Measurements from ENCODE around the gene CNIH3. TPM values are rescaled to one million over a fixed set of nuclear protein-coding genes. Genes with fewer than 3 reads are reported as not detected.

CNIH3 gene
- total RNA-seq, 2 experiments from 2014 or later: 1.8 to 2.5 TPM

- H3K27ac ChIP-seq (ENCODE audit: low read depth in 1 of 2, low read length in 2 of 2): no peak overlapping the region
- H3K27me3 Mint-ChIP-seq: peaks cover 67% of the 10 kb centered on the region
- H3K36me3 ChIP-seq (ENCODE audit: insufficient read depth, low read length): no peaks in the 10 kb centered on the region
- peaks cover 0 to 8% of the 10 kb centered on the region in 2 experiments for H3K9me3 ChIP-seq (ENCODE audit: control insufficient read depth in 1 of 2, insufficient read depth in 1 of 2, low read length in 2 of 2)
- peaks cover 14% of the 10 kb centered on the region for H3K9me3 Mint-ChIP-seq
- DNase-seq: no peak
- H3K4me1 ChIP-seq (ENCODE audit: insufficient read depth, low read length): peaks cover 47% of the 10 kb centered on the region
- H3K27me3 ChIP-seq (ENCODE audit: control insufficient read depth in 1 of 2, insufficient read depth in 2 of 2, low read length in 2 of 2): peaks cover 19 to 43% of the 10 kb centered on the region in 2 experiments
- ATAC-seq (ENCODE audit: poor library complexity): no peak
- H3K4me1 Mint-ChIP-seq (ENCODE audit: low read depth): peaks cover 56% of the 10 kb centered on the region
- no peak overlapping the region for H3K4me3 Mint-ChIP-seq
- no peak overlapping the region for H3K4me3 ChIP-seq (ENCODE audit: low read length)
- peak overlapping the region; percentile 83 for H3K27ac Mint-ChIP-seq
- ChIA-PET CTCF (no interaction called here), POLR2A (interaction anchor here (1.8 kb wide), 1 partner anchor 26 kb away, joined by 5 read pairs; no protein-coding TSS in a partner anchor)
- intact Hi-C loops (cut with DNase I, micrococcal nuclease): loop anchor here in 1 of 2 experiments (10.0 kb wide), 1 partner anchor 803 kb away; the partner anchor contains the start of gene LBR
- H3K36me3 Mint-ChIP-seq (ENCODE audit: low read depth): no peaks in the 10 kb centered on the region
- TF ChIP-seq, protein P1, sequence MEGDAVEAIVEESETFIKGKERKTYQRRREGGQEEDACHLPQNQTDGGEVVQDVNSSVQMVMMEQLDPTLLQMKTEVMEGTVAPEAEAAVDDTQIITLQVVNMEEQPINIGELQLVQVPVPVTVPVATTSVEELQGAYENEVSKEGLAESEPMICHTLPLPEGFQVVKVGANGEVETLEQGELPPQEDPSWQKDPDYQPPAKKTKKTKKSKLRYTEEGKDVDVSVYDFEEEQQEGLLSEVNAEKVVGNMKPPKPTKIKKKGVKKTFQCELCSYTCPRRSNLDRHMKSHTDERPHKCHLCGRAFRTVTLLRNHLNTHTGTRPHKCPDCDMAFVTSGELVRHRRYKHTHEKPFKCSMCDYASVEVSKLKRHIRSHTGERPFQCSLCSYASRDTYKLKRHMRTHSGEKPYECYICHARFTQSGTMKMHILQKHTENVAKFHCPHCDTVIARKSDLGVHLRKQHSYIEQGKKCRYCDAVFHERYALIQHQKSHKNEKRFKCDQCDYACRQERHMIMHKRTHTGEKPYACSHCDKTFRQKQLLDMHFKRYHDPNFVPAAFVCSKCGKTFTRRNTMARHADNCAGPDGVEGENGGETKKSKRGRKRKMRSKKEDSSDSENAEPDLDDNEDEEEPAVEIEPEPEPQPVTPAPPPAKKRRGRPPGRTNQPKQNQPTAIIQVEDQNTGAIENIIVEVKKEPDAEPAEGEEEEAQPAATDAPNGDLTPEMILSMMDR (IDR thresholded peaks at IDR 0.05): no peak
These were observed 5.9 kb downstream of the CNIH3 start for GRCh38 chr1:224621813-224622682.

DNA sequence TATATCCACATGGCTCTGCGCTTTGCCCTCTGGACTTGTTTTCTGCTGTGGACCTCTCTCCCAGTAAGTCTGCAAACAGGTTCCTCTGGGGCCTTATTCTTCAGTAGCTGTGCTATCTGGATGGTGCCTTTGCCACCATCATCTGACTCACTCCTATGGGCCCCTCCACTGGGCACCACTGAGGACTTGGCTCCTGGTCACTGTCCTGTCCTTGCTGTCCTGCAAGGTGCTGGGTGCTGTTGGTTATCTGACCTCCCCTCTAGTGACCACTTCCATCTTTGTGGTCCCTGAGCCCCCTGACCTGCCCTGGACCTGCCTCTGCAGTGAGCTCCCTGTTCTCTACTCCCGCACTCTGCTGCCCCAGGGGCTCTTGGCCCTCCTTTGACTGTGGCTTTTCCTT, 6.7 kb downstream of the CNIH3 start:
- H3K27ac Mint-ChIP-seq: peak overlapping the region; percentile 83
- H3K4me3 Mint-ChIP-seq: no peak overlapping the region
- ATAC-seq (ENCODE audit: poor library complexity) (no peak), DNase-seq (no peak)
- Histone ChIP-seq H3K4me3 (ENCODE audit: low read length) (no peak overlapping the region), H3K4me1 (ENCODE audit: insufficient read depth, low read length) (peaks cover 39% of the 10 kb centered on the region), H3K27ac (ENCODE audit: low read depth in 1 of 2, low read length in 2 of 2) (no peak overlapping the region), H3K27me3 (ENCODE audit: control insufficient read depth in 1 of 2, insufficient read depth in 2 of 2, low read length in 2 of 2) (peaks cover 12 to 35% of the 10 kb centered on the region in 2 experiments), H3K36me3 (ENCODE audit: insufficient read depth, low read length) (no peaks in the 10 kb centered on the region), H3K9me3 (ENCODE audit: control insufficient read depth in 1 of 2, insufficient read depth in 1 of 2, low read length in 2 of 2) (peaks cover 0 to under 1% of the 10 kb centered on the region in 2 experiments)
- peaks cover 14% of the 10 kb centered on the region for H3K9me3 Mint-ChIP-seq
- peaks cover 48% of the 10 kb centered on the region for H3K4me1 Mint-ChIP-seq (ENCODE audit: low read depth)
- H3K36me3 Mint-ChIP-seq (ENCODE audit: low read depth): no peaks in the 10 kb centered on the region
- TF ChIP-seq, protein P1 (IDR thresholded peaks at IDR 0.05): no peak
- H3K27me3 Mint-ChIP-seq: peaks cover 60% of the 10 kb centered on the region
- POLR2A ChIA-PET: interaction anchor here (0.7 to 1.8 kb wide), 2 partner anchors 11 to 27 kb away, joined by 3 to 5 read pairs; no protein-coding TSS in a partner anchor
- CTCF ChIA-PET: no interaction called here
- intact Hi-C loops (cut with DNase I, micrococcal nuclease): loop anchor here in 1 of 2 experiments (10.0 kb wide), 1 partner anchor 802 kb away; the partner anchor contains the start of gene LBR

- H3K9me3 Mint-ChIP-seq: peaks cover 14% of the 10 kb centered on the region
- H3K36me3 Mint-ChIP-seq (ENCODE audit: low read depth): no peaks in the 10 kb centered on the region
- peaks cover 43% of the 10 kb centered on the region for H3K4me1 Mint-ChIP-seq (ENCODE audit: low read depth)
- CTCF ChIA-PET: interaction anchor here (2.1 kb wide), 1 partner anchor 21 kb away, joined by 7 read pairs; no protein-coding TSS in a partner anchor
- H3K27ac Mint-ChIP-seq: peak overlapping the region; percentile 83
- H3K36me3 ChIP-seq (ENCODE audit: insufficient read depth, low read length): no peaks in the 10 kb centered on the region
- peak overlapping the region in 1 of 2 donors; percentile 51 for H3K27ac ChIP-seq (ENCODE audit: low read depth in 1 of 2, low read length in 2 of 2)
- H3K9me3 ChIP-seq (ENCODE audit: control insufficient read depth in 1 of 2, insufficient read depth in 1 of 2, low read length in 2 of 2): no peaks in the 10 kb centered on the region
- peaks cover 7 to 30% of the 10 kb centered on the region in 2 experiments for H3K27me3 ChIP-seq (ENCODE audit: control insufficient read depth in 1 of 2, insufficient read depth in 2 of 2, low read length in 2 of 2)
- POLR2A ChIA-PET: interaction anchor here (0.6 to 1.8 kb wide), 3 partner anchors 11 to 1978 kb away, joined by 3 to 5 read pairs (median 4); no protein-coding TSS in a partner anchor
- peak; percentile 13 for ATAC-seq (ENCODE audit: poor library complexity)
- H3K4me1 ChIP-seq (ENCODE audit: insufficient read depth, low read length): peaks cover 35% of the 10 kb centered on the region
- peak overlapping the region; percentile 74 for H3K4me3 Mint-ChIP-seq
- H3K27me3 Mint-ChIP-seq: peaks cover 55% of the 10 kb centered on the region
- intact Hi-C loops (cut with DNase I, micrococcal nuclease): loop anchor here in 1 of 2 experiments (10.0 kb wide), 1 partner anchor 801 kb away; the partner anchor contains the start of gene LBR
- no peak overlapping the region for H3K4me3 ChIP-seq (ENCODE audit: low read length)
- DNase-seq: peak in 2 of 14 experiments; percentile 30 to 32
- TF ChIP-seq, protein P1 (IDR thresholded peaks at IDR 0.05): no peak
These were observed 7.2 kb downstream of the CNIH3 start for GRCh38 chr1:224623310-224623714.
